Activated CD8-positive, alpha-beta memory T cell treated with anti-CD3 and anti-CD28 coated beads, Interleukin-2, amount 50 U/mL, for 1 hour (primary cell): Measurements from ENCODE around the gene SLC25A34.

Source experiments
- DNase-seq: peaks from one replicate; pipeline ENCODE4 v3.0.0-alpha.2; 2020; ENCODE audit errors: extremely low read depth

Gene SLC25A34

DNA sequence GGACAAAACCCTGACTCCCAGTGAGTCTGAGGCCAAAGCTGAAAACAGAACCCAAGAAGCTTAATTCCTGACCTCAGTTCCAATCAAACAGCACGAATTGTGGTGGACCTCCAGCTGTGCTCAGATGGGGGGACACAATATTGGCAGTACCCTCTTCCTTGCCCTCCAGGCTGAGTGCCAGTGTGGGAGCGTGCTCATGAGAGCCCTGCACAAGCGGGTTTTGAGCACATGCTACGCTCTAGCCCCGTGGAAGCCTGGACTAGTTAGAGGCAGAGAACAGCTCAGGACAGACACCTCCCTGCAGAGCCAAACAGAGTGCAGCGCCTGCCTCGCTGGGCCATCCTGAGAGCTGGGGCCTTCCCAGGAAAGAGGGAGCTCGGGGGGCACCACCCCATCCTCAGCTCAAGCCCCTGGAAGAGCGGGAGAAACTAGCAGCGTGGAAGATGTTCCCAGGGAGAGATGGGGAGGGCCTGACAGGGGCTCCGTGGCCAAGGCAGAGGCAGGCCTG is 2.8 kb upstream of the SLC25A34 start:
- no peak for DNase-seq

DNA sequence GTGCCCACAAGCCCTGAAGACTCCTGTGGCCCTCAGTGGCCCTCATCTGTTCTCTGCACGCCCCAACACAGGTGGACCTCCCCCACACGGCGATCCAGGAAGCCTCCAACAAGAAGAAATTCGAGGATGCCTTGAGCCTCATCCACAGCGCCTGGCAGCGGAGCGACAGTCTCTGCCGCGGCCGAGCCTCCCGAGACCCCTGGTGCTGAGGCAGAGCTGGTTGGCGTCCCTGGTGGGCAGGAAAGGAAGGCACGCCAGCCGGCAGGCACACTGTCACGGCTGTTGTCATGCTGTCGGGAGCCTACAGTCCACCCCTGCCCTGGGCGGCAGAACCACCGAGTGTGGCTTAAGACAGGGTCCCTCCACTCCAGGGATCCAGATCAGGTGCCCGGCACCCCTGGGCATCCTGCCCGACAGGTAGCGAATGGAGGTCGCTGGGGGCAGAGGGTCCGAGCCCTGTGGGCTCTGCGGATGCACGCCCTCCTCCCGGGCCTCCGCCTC is 2.3 kb upstream of the SLC25A34 start:
- DNase-seq: no peak

DNA sequence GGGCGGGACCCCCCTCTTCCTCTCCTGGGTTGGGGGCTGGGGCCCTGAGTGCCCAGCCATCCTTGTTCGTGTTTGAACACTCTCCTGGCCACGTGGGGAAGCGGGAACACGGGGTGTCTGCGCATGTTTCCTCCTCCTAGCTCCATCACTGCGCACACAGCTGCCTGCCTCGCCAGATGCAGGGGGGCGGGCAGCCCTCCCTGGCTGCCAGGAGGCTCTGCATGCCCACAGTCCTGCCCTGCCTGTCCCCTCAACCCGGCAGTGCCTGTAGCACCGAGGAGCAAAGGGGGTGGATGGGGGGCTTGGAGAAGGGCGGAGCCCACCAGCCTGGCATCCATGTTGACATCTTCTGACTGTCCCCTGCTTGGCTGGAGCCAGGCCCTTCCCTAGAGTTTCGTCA is 1.8 kb upstream of the SLC25A34 start:
- DNase-seq: no peak

DNA sequence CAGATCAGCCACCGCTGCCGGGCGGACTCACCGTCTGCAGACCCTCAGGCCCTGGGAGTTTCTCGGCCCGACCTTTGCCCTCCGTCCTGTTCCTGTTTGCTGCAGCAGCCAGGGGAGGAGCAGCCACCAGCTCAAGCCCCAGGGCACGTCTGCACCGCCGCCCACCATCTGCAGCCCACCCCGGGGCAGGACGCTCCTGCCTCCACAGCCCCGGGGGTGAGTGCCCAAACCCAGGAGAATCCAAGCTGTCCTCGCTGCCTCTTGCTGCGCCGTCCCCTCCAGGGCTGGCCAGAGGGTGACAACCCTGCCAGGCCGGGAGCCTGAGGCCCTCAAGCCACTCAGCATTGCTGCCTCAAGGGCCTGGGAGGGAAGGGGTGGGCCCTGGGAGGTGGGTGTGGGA is 1.2 kb upstream of the SLC25A34 start:
- DNase-seq: no peak

DNA sequence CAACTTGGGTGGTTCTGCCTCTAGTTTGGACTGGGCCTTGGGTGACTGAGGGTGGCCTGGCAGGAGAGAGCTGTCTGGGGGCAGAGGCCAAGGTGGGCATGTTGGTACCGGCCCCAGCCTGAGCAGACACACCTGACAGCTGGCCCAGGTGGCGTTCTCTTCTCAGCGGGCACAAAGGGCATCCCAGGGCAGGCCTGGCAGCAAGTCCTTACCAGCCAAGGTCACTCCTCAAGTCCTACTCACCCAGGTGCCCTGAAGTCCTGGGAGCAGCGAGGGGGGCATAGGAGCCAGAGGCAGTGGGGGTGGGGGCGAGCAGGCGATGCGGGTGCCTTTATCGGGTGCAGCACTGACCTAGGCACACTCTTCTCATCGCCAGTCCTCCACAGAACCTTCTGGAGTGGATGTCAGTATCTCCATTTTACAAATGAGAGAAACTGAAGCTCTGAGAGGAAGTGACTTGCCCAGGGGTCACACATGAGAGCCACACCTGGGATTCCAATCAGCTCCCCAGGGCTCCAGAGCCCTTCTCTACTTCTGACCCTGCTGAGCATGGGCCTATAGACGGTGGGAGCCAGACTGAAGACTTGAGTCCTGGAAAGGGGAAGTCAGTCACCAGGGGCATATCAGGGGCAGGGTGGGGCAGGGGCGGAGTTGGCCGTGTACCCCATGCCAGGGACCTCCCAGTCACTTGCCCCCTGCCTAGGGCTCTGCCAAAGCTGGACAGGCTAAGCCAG is 587 bp upstream of the SLC25A34 start:
- no peak for DNase-seq

DNA sequence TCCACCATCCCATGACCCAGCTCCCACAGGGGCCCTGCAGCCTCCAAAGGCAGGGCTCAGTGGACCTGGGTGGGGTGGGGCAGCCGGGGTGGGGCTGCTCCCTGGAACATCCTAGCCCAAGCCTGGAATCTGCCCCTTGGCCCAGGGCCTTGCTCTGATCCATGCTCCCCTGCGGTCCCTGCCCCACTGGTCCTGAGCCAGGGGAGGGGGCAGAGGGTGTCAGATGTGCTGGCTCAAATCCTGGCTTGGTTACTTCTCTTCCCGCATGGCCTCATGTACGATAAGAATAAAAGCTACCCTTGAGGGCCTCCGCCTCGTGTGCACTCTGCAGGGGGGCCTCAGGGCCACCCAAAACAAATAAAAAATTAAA is 819 bp downstream of the SLC25A34 start:
- DNase-seq: no peak

DNA sequence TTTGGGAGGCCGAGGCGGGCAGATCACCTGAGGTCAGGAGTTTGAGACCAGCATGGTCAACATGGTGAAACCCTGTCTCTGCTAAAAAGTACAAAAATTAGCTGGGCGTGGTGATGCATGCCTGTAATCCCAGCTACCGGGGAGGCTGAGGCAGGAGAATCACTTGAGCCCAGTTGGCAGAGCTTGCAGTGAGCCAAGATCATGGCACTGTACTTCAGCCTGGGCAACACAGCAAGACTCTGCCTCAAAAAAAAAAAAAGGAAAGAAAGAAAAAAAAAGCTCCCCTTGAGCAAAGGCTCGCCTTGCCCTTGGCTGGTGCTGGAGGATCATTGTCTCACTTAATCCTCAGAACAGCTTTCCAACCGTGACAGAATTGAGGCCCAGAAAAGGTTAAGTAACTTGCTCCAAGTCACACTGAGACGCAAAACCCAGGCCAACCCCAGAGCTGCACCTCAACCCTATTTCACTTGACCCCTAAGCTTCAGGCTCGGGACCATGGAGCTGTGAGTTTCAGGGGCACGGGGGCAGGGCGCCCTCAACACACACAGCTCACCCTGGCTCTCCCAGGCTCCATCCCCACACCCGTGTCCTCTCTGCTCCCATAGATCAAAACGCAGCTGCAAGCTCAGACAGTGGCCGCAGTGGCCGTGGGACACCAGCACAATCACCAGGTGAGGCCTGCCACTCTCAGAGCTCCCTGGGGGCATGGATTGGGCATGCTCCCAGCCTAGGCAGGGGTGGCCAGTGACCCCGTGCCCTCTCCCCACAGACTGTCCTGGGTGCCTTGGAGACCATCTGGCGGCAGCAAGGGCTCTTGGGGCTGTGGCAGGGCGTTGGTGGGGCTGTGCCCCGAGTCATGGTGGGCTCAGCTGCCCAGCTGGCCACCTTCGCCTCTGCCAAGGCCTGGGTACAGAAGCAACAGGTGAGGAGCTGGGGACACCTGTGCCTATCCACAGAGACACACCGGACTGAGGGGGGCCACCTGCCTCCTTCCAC is 1.6 kb downstream of the SLC25A34 start:
- DNase-seq: no peak

DNA sequence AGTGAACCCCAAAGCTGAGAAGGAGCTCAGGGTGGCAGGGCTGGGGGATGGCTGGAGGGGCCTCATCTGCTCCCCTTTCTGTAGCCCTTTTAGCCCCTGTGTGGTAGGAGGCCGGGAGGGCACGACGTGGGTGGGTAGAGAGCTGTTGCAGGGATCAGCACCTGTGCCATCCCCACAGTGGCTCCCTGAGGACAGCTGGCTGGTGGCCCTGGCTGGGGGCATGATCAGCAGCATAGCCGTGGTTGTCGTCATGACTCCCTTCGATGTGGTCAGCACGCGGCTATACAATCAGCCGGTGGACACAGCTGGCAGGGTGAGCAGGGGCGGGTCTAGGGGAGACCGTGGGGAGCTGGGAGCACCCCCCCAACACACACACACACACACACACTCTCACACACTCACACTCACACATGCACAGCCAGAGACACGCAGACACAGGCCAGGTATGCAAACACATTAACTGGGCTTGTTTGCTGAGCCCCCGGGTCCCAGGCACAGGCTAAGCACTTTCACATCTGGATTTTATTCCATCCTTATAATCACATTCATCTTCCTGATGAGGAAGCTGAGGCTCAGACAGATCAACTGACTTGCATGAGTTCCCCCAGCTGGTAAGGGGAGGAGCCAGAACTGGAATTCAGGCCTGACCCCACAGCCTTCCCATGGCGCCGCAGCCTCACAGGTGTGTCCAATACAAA is 2.5 kb downstream of the SLC25A34 start:
- DNase-seq: no peak

DNA sequence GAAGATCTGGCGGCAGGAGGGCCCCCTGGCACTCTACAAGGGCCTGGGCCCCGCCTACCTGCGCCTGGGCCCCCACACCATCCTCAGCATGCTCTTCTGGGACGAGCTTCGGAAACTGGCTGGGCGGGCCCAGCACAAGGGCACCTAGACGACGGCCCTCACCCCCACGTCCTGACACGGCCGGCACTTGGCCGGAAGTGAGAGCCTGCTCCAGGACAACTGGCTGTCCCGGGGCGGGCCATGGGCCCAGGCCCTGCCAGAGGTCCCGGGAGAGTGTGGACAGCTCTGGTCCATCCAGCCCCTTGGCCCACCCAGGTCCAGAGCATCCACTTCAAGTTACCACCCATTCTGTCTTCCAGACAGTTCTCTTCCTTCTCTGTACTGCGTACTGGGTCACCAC is 3.2 kb downstream of the SLC25A34 start:
- no peak for DNase-seq

DNA sequence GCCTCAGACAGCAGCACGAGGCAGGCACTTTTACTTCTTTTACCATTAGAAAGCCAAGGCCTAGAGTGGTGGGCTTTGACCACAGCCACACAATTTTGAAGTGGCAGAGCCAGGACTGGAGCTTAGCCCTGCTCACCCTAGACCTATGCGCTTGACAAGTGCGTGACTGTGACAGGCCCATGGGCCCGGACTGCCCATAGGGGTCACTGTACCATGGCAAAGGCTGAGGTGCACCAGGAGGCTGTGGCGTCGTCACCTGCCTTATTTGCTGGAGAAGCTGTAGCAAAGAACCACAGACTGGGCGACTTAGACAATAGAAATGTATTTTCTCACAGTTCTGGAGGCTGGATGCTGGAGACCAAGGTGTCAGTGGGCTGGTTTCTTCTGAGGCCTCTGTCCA is 3.7 kb downstream of the SLC25A34 start:
- DNase-seq: no peak

DNA sequence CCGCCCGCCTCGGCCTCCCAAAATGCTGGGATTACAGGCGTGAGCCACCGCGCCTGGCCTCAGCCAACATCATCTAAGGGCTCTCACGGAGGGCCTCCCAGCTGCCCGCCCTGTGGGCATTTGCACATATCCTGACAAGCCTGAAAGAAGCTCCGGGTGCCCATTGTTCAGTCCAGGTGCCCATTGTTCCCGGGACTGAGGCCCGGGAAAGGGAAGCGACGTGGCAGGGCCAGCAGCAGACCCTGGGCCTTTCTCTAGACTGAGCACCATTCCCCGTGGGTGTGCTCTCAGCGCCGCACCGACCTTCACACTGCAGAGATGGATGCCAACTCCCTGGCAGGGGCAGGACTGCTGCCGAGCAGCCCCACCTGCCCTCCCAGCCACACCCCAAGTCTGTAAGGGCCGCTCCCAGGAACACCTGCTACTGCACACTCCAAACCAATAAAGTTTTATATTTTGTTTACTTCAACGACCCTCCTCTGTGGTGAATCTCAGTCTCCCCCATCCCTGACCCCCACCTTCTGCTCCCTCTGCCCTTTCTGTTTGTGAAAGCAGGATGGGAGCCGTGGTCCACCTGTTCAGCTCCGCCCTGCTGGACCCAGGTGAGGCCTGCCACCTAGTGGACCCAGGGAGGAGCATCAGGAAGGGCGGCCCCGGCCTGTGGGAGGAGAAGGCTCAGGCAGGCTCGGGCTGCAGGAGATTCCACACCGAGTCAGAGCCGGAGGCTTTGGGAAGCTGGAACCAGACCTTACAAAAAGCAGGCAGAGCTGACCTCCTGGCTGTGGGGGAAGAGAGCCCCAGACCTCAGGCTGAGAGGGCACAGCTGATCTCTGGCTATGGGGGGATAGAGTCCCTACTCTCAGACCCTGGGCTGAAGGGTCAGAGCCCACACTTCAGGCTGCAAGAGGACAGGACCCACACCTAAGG is 5.1 kb downstream of the SLC25A34 start:
- DNase-seq: peak; percentile 18

DNA sequence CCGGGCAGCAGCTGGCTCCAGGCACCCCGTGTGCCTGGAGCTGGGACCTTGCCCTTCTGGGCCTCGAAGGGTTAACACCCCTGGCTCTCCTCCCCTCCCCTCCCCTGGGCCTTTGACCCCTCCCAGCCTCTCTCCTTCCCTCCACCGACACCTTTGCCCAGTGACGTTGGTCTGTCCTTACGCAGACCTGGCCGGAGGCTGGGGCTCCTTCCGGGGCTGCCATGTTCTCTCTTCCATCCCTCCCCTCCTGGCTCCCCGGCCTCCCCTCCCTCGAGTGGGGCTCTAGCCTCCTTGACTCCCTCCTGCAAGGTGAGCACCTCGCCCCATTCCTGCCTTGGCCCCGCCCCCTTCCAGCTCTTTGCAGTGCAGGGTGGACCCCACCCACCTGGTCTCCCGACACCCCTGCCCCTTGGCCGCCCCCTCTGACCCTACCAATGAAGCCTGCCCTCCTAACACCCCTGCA is 6.3 kb downstream of the SLC25A34 start, which contains the start of gene TMEM82:
TMEM82 (plus strand) TSS at position 161 of the 463 bp plus-strand sequence; CDS start at position 222, 61 bp downstream.
- DNase-seq: no peak

DNA sequence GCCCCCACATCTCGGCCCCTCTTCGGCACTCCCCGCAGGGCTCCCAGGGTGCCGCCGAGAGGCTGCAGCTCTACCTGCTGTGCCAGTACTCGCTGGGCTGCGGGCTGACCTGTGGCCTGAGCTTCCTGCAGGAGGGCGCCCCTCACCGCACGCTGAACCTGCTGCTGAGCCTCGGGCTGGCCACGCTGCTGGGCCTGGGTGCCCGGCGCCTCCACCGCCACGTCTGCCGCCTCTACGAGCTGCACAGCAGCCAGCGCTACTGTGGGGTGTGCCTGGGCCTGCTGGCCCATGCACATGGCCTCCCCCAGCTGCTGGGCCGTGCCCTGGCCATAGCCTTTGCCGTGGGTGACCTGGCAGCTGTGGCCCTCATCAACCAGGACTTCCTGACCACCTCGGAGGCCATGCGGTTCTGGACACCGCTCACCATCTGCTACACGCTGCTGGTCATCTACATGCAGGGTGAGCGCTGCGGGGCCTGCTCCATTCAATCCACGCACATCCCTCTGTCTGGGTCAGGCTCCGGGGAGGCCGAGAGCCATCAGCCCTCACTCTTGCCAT is 8.1 kb downstream of the SLC25A34 start:
- no peak for DNase-seq

DNA sequence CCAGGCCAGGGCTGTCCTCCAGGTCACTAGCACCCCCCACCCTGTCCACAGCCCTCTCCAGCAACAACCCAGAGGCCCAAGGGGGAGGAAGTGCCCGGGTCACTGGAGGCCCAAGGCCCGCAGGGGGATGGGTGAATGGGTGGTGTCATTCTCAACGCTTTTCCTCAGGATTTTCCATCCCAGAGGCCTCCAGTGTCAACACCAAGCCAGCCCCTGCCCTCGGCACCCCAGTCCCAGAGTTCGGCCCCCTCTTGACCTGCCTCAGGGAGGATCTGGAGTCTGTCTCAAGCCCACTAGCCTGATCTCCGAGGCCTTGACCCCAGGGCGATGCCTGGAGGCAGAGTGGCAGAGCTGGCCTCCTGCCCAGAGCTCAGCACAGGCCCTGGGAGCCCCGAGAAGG is 11.3 kb downstream of the SLC25A34 start:
- DNase-seq: no peak

DNA sequence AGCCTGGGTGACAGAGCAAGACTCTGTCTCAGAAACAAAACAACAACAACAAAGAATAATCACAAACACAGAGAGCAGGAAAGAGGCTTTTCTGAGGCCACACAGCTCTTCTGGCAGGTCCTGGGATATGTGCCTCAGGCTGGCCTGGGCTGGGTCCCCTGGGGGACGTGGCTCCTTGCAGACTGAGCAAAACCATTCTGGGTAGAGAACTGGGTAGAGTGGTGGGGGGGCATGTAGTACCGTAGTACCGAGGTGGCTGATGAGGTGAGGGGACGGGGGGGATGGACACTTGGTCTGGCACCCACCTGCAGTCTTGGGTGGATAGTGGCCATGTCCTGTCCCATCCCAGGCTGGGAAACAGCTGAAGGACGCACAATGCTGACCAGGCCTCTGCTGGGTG is 12.2 kb downstream of the SLC25A34 start:
- DNase-seq: no peak

DNA sequence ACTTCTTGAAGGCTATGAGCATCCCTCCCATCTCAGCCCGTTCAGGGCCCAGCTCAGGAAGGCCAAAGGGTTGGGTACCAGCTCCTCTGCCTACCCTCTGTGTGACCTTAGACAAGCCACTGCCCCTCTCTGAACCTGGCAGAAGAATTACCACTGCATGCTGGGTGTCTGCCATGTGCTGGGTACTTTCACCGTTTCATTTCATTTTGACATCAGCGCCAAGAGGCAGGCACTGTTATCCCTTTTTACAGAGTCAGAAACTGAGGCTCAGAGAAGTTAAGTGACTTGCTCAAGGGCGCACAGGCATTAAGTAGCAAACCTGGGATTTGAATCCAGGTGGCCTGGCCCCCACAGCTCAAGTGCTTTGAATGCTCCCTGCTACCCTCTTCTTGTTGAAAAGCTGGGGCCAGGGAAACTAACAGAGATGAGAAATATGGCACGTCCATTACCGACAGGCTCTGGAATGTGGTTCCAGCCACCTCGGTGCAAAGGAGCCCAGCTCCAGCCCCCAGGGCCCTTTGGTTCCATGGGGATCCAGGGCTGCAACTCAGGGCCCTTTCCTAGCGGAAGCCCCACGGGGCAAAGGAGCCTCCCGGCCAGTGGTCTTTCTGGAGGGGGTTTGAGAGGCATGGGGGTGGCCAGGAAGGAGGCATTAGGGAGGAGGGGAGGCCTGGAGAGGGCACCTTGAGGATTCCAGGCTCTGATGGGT is 12.8 kb downstream of the SLC25A34 start:
- no peak for DNase-seq

DNA sequence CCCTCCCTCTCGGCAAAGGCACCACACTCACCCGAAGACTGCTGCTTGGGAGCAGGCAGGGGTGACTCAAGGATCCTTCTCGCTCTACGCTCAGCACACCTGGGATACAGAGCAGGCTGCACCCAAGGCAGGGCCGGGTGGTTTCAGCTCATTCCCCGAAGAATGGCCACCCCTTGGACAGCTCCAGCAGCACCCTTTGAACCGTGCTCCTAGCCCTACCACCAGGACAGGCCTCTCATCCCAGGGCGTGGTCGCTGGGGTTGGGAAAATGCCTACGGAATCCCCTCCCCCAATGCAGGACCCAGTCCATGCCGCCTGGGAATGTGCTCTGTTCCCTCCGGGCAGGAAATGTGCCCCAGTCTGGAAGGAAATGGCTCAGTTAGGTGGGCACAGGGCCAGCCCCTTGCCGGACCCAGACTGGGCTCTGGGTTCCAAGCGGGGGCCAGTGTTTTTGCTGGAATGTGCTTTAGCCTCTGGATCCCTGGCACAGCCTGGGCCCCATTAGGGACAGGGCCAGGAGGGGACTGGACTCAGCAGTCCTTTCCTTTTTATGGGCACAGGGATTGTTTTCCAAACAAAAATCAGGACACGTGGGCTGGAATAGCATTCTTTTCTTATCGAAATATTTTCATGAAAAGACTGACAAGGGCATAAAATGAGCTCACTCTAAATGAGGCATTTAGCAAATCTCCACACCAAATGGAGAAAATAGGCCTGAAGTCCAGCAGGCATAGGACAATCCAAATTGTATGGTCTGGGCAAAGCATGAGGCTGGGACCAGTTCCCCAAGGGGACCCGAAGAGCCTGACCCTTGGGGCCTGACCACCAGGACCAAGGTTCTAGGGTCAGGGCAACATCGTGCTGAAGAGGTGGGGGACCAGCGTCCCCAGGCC is 13.6 kb downstream of the SLC25A34 start:
- no peak for DNase-seq

DNA sequence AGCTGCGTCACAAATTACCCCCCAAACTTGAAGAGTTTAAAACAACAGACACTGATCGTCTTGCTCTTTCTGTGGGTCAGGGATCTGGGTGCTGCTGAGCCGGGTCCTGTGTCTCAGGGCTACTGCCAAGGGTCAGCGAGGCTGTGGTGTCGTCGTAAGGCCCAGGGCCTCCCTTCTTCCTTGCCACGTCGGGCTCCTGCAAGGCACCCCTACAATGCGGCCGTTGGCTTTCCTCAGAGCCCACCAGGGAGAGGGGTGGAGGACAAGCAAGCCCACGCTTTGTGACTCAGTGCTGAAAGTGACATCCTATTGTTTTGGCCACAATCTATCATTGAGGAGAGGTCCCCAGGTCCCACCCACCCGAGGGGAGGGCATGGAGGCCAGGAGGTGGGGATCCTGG is 14.9 kb downstream of the SLC25A34 start:
- no peak for DNase-seq

DNA sequence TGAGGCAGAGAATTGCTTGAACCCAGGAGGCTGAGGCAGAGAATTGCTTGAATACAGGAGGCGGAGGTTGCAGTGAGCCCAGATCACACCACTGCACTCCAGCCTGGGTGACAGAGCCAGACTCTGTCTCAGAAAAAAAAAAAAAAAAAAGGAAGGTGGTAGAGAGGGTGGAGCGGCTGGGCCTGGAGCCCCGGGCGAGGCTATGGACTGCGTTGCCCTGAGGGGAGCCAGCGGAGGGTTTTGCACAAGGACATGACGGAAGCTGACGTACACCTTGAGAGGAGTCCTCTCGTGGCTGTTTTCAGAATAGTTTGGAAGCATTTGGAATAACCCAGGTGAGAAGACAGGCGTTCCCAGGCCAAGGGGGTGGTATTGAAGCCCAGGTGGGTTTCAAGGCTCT is 15.7 kb downstream of the SLC25A34 start:
- DNase-seq: no peak
